Transverse colon (tissue), 3 donors: ENCODE measurements around the gene CCNB1.

Experiments
- CTCF ChIP-seq, 5 experiments: fragments of 200-600 bp in 3 of 5; fragments of 450-650 bp in 2 of 5; sonication (generic) in 3 of 5; IDR thresholded peaks; 1 replicate in 2 of 5; 2 replicates in 3 of 5; pipeline ENCODE4 v1.5.1; 2016 to 2017; ENCODE audit warnings: antibody characterized with exemption in 5 of 5, inconsistent platforms in 3 of 5, mild to moderate bottlenecking in 2 of 5, moderate library complexity in 1 of 5
- POLR2A ChIP-seq: fragments of 450-650 bp; IDR thresholded peaks from one replicate; pipeline ENCODE4 v1.6.1; 2016; ENCODE audit warnings: antibody characterized with exemption, mild to moderate bottlenecking, moderate library complexity

GRCh38 chr5:69160651-69161050, 6.3 kb upstream of the CCNB1 start:
- TF ChIP-seq CTCF (IDR thresholded peaks at IDR 0.05) (no peak), POLR2A (no peak)
